Measurements from ENCODE around the gene CAPS2.
A peak's percentile ranks its signal among the peaks of the same experiment; 100 is the strongest.
"Not testable (repeated sequence)": the region's sequence is repeated elsewhere in the genome, so short reads cannot be mapped to it uniquely, and the experiment has no call there.

The CAPS2 gene

DNA sequence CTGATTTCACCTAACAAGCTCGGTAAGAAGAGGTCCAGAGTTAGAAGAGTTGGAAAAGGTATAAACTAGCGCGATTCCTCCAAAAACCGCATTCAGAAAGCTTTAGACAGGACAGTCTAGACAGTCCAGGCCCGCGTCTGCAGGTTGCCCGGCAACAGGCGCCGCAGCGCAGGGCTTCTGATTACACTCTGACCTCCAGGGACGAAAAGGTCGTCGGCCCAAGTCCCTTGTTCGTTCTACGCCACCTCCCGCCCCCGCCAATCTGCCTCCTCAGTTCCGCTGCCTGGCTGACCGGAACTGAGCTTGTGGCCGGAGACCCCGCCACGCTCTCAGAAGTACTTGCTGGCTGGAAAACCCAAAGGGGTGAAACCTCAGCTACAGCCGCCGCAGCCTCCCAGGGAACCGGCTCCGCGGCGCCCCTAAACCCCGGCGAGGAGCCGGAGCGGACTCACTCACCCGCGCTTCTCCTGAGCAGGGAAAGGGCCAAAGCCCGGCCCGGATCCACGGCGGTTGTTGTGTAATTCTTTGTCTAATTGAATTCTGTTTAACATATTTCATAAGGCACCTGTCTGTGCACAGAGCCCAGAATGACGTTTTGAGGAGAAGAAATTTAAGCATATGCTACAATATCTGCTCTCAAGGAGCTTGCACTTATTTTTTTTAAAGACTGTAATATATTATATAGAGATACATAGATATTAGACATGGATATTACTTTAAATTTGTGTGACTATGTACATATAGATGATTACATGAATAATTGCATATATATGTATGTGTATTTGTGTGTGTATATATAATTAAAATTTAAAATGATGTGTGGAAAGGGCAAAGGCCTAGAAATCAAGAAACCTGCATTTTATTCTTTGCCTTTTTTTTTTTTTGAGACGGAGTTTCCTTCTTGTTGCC lies at the start of gene CAPS2:
TSS of gene CAPS2 (minus strand) at position 407 of the 909 bp plus-strand sequence. CDS start 3,826 bp downstream, outside the sequence.
- DNase-seq = no peak

DNA sequence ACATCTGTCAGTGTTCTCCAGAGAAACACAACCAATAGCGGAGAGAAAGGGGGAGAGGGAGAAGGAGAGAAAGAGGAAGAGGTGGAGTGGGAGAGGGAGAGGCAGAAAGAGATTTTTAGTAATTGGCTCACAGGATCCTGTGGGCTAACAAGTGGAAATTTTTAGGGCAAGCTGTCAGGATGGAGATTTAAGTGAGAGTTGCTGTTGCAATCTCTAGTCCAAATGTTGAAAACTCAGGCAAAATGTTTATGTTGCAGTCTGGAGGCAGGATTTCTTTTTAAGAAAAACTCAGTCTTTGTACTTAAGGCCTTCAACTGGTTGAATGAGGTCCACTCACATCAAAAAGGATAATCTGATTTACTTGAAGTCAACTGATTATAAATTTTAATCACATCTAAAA lies 48.2 kb upstream of the CAPS2 start:
- DNase-seq = no peak

DNA sequence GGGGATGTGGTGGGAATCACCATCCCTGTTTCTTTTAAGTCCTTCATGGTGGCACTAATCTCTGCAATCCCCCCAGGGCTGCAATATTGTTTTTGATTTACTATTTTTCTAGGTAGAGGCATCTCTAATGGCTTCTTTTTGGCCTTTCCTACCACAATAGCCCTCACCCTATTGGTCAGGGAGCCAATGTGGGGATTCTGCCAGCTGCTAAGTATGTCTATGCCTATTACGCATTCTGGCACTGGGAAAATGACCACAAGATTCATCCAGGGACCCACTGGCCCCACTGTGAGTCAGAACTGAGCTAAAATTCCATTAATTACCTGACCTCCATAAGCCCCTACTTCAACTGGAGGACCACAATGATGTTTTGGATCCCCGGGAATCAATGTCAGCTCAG lies 44.8 kb upstream of the CAPS2 start:
- DNase-seq = no peak

DNA sequence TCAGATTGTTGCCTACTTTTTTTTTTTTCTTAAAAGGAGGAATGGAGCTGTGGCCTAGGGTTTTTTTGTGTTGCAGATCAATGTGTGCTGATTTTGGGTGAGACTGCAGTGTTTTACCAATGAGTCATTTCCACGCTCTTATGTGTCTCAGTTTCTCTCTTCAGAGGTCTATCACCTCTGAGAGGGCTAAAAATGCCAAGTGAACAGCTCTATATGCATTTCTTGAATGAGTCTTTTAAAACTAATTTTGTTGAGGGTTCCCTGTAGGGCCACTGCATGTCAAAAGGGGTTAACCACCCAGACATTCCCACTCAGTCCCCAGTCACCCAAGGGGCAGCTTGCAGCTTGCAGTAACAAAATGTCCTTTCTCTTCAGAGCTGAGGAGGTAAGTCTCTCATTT lies 36.5 kb upstream of the CAPS2 start:
- no peak for DNase-seq

DNA sequence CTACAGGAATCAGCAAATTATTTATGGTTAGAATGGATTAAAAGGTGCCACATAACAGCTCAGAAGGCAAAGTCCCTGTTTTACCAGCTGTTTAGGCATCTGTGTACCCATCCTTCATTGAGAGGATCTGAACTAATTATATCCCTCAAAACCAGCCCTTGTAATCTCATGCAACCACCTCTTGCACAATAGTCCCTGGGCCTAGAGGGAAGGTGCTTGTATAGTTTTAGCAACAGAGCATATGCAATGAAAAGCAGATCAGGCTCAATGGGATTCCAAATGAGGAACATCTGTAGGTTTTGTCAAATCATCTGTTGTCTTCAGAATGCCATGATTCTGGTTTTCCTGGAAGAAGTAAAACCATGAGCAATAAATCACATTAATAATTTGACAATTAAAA lies 34.8 kb upstream of the CAPS2 start:
- peak; percentile 50 for DNase-seq

DNA sequence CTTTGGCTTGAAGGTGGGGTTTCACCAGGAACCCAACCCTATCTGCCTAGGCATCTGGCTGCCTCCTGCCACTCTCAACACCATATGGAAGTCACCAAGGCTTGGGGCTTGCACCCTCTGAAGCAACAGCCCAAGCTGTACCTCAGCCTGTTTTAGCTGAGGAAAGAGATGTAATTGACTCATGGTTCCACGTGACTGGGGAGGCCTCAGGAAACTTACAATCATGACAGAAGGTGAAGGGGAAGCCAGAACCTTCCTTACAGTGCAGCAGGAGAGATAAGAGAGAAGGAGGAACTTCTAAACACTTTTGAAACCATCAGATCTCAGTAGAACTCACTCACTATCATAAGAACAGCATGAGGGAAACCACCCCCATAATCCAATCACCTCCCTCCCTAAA lies 31.3 kb upstream of the CAPS2 start:
- no peak for DNase-seq

DNA sequence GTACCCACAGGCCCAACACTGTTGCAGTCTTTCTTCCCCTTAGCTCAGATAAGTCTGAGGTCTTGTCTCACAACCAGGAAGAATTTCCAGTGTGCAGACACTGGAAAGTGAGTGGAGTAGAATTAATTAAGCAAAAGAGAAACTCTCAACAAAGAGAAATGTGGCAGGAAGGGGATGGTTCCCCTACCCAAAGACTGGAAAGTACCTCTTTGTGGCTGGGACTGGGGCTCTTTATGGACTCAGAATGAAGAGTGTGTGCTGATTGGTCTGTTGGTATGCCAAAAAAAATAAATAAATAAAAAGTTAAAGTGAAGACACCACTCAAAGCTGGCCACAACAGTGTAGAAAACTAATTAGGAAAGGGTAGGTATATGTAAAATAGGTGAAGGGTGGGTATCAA lies 30.8 kb upstream of the CAPS2 start:
- no peak for DNase-seq

DNA sequence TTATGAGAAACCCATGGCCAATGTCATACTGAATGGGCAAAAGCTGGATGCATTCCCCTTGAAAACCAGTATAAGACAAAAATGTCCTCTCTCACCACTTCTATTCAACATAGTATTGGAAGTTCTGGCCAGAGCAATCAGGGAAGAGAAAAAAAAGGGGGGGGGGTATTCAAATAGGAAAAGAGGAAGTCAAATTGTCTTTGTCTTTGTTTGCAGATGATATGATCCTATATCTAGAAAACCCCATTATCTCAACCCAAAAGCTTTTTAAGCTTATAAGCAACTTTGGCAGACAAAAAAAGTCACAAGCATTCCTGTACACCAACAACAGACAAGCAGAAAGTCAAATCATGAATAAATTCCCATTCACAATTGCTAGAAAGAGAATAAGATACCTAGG lies 23.9 kb upstream of the CAPS2 start:
- DNase-seq = no peak

DNA sequence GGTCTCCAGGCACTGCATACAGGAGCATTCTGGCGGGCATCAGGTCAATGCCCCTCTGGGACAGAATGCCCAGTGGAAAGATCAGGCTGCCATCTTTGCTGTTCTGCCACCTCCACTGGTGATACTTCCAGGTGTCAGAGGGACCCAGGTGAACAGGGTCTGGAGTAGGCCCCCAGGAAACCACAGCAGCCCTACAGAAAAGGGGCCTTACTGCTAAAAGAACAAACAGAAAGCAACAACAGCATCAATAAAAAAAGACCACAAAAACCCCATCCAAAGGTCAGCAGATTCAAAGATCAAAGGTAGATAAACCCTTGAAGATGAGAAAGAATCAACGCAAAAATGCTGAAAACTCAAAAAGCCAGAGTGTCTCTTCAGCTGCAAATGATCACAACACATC lies 20.3 kb upstream of the CAPS2 start:
- DNase-seq = no peak

DNA sequence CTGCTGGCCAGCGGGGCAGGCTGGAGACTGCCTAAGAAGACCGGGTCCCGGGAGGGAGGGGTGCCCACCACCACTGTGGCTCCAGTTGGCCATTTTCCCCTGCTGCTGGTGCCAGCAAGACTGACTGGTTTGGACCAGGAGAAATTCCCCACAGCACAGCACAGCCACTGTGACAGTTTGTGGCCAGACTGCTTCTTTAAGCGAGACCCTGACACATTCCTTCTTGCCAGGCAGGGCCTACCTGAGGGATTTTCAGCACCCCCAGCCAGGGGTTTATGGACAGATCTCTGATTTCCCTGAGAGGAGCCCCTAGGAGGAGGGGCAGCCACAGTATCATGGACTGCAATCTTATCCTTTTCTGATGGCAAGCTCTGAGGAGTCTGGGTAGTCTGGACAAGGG lies 19.8 kb upstream of the CAPS2 start:
- DNase-seq = no peak

DNA sequence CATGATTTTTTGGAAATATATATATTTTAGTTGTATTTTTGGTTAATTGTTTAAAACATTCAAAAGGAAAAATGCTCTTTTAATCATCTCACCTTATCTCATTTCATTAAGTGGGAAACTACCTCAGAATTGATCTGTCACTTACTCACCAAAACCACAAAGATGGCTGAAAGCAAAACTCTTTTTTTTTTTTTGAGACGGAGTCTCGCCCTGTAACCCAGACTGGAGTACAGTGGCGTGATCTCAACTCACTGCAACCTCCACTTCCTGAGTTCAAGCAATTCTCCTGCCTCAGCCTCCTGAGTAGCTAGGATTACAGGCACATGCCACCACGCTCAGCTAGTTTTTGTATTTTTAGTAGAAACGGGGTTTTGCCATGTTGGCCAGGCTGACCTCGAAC lies 16.1 kb upstream of the CAPS2 start:
- DNase-seq = not testable (repeated sequence)

DNA sequence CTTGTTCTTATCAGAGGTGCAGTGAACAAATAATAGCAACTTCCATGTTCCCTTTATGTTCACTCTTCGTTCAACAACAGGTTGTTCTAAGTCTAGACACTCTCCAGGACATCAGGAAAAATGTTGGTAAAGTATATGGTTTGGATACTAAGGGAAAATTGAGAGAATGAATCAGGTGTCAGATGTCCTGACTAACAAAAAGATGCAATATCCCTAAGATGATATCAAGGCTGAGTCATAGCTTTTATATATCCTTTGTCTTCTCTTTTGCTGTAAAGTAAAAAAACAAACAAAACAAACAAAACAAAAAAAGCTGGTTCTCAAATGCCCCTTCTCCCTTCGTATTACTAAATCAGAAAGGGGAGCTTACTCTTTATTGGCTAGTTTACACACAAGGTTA lies 15.4 kb upstream of the CAPS2 start:
- no peak for DNase-seq

DNA sequence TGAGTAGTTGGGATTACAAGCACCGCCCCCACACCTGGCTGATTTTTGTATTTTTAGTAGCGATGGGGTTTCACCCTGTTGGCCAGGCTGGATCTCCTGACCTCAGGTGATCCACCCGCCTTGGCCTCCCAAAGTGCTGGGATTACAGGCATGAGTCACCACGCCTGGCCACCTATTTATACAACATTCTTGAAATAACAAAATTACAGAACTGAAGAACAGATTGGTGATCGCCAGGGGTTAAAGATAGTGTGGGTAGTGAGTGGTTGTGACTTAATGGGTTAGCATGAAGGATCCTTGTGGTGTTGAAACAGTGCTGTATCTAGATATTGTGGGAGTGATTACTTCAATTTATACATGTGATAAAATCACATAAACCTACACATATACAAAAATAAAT lies 11.7 kb upstream of the CAPS2 start:
- no peak for DNase-seq

DNA sequence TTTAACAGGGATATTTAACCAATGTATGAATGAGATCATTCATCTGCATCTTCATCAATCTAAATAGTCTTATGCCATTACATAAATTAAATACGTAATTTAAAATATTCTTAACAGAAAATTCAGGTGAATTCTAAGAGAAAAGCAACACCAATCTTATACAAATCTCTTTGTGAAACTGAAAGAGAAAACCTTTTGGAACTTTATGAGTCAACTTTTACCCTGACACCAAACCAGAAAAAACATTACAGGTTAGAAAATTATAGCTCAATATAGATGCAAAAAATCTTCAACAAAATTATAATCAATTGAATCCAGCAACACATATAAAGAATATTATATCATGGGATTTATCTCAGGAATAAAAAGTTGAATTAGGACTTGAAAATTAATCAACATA lies 7.8 kb upstream of the CAPS2 start:
- no peak for DNase-seq

DNA sequence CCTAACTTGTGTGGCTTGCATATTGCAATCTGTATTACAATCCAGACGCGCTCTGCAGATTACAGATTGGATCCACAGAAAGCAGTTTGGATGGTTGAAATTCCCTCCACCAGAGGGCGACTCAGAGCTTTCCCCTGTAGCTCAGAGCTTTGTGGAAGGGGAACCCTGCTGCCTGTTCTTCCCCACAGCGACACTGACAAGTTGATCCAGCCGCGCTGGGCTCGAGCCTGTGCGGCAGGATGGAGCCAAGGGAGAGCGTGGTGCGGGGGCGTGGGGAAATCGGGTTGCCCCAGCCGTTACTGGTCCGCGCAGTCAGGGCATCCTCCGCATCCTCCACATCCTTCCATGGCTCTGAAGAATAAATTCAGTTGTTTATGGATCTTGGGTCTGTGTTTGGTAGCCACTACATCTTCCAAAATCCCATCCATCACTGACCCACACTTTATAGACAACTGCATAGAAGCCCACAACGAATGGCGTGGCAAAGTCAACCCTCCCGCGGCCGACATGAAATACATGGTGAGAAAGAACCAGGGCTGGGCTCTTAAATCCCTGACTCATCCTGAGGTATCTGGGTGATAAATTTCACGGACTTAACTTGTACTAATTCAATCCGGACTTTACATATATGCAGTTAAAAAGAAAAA lies 4.4 kb upstream of the CAPS2 start, which contains the start of gene GLIPR1L1:
TSS of gene GLIPR1L1 (plus strand) at position 287 of the 647 bp plus-strand sequence. CDS start at position 346, 59 bp downstream.
- no peak for DNase-seq

DNA sequence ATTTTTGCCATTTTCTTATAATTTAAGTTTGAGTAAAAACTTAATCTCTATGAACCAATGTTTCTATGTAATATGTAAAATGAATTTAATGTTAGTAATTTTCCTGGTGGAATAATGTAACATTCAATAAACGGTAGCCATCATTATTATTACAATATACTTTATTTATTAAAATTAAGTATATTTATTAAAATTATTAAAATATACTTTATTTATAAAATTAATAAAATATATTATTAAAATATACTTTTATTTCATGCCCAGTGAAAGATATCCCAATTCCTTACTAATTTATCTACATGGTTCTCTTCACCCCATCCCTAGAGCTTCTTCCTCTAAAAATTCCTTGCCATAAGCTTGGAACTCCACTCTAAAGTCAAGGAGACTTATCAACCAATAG lies 2.5 kb downstream of the CAPS2 start:
- DNase-seq = no peak

DNA sequence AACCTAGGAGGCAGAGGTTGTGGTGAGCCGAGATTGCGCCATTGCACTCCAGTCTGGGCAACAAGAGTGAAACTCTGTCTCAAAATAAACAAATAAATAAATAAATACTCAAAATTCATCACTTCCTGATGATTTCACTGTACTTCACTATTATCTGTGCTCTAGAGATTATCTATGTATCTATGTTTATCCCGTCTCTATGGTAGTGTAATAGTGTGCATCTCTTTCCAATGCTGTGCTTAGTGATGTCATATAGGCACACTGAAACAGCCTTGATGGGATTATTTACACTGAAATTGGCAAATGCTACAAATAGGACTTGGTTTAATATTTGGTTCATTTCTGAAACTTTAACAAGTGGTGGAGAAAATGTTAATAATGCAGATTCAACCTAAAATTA lies 6.5 kb downstream of the CAPS2 start:
- DNase-seq = no peak

DNA sequence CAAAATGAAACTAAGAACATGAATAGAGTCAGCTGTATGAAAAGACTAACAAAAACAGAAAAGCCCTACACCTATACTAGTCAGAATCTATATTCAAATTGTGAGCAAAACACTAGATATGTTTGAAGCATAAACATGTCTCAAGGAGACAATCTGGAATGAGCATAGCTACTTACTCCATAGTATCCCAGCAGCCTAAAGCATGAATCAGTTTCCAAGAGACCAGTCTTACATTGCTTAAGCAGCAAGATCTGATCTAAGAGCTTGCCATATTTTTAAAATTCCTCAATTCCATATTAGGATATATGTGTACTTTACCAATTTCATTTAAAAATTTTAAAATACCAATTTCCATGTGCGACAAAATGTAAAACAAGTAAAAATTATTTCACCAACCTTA lies 7.7 kb downstream of the CAPS2 start:
- no peak for DNase-seq

DNA sequence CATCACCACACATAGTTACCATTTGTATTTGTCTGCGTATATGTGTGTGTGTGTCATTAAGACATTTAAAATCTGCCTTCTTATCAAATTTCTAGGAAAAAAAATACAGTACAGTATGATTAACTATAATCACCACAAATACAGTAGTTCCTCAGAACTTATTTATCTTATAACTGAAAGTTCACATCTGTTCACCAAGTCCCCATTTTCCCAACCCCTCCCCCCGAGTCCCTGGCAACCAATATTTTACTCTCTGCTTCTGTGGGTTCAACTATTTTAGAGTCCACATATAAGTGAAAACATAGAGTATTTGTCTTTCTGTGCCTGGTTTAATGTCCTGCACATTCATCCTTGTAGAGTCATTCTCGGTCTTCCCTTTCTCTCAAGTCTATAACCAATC lies 12.3 kb downstream of the CAPS2 start:
- DNase-seq = no peak

DNA sequence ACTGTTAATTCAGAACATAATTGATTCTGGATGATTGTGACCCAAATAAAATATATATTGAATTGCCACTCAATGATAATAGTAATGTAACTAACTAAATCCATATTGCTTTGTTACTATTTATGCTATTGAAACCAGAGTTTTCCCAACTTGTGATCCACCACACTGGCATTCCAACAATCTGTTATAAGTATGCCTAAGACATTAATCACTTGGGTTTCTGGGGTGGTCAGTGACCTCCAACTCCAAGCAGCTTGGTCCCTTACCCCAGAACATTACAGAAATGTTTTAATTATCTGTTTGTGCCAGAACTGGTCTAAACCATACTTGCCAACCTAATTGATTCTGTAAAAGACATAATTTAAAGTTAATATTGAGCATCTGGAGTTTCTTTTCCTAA lies 14.6 kb downstream of the CAPS2 start:
- no peak for DNase-seq

DNA sequence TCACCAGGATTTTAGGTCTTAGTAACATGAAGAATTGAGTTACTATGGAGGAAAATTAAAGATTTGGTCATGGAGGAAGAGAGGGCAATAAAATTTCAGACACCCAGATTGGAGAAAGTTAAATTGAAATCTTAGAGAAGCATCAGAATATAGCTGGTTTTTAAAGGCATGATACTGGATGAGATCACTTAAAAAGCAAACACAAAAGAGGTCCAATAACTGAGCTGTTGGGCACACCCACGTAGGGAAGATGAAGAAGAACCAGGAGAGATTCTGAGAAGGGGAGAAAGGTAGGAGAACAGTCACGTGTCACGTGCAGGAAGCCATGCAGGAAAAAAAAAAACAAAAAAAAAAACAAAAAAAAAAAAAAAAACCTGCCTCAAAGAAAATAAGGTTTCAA lies 18.8 kb downstream of the CAPS2 start:
- no peak for DNase-seq

DNA sequence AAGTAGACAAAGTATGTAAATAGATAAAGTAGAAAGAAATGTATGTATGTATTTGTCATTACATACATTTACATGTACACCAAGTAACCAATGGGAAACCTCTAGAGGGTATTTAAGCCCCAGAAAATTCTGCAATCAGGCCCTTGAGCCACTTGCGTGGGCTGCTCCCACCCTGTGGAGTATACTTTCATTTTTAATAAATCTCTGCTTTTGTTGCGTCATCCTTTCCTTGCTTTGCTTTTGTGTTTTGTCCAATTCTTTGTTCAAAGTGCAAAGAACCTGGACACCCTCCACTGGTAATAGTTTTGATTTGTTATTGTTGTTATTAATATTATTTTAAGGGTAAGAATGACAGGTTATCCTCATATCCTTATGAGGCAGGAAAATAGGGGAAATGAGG lies 21.8 kb downstream of the CAPS2 start:
- no peak for DNase-seq

DNA sequence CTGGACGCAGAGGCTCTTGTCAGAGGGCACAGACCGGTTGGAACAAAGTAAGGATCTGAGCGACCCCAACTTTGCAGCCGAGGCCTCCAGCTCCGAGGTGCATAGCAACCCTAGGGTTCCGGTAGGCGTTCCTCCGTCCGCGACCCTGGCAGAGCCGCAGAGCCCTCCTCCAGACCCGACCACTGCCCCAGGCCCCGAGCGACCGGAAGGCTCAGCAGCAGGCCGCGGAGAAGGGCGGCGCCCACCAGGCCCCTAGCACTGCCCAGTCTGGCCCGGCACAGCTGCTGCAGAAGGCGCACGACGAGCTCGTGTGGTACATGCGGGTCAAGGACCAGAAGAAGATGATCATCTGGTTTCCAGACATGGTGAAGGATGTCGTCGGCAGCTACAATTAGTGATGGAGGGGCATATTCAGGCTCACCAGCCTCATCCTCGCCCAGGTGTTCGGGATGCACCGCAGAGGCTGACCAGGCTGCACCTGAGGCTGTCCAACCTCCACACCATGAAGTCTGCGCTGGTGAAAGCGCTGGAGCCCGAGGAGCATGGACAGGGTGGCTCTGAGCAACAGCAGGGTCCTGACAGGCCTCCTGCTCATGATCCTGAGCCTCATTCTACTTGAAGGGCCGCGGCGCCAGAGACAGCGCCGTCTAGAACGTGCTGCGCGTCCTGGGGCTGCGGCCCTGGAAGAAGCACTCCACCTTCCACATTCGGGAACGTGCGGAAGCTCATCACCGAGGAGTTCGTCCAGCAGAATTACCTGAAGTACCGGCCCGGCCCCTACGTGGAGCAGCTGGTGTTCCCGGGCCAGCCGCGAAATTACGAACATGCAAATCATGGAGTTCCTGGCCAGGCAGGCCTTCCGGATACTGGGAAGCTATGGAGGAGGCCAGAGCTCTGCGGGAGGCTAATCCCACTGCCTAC lies 24.5 kb downstream of the CAPS2 start:
- DNase-seq = no peak

Measured in SIG-M5 (cell line).